Inferior parietal cortex (tissue), 1 donor: Measurements from ENCODE around the gene AKAP13.
"Not testable (repeated sequence)": the region's sequence is repeated elsewhere in the genome, so short reads cannot be mapped to it uniquely, and the experiment has no call there.

ENCODE experiments used
- DNase-seq: peaks from one replicate; pipeline ENCODE4 v3.0.0-alpha.2; 2016; ENCODE audit errors: extremely low spot score

AKAP13 gene

GRCh38 chr15:85661859-85662258, 281.5 kb downstream of the AKAP13 start:
- no peak for DNase-seq

GRCh38 chr15:85665677-85666076, 285.3 kb downstream of the AKAP13 start:
- not testable (repeated sequence) for DNase-seq

- no peak for DNase-seq
These were observed 287.4 kb downstream of the AKAP13 start for GRCh38 chr15:85667491-85668424.

- no peak for DNase-seq
These were observed 290.8 kb downstream of the AKAP13 start for GRCh38 chr15:85671156-85671555.

GRCh38 chr15:85672332-85673084, 292.1 kb downstream of the AKAP13 start:
- no peak for DNase-seq

- no peak for DNase-seq
These were observed 292.9 kb downstream of the AKAP13 start for GRCh38 chr15:85673326-85673725.

- DNase-seq, result no peak
These were observed 296.1 kb downstream of the AKAP13 start for GRCh38 chr15:85676342-85677098.

GRCh38 chr15:85679231-85679630, 298.8 kb downstream of the AKAP13 start:
- DNase-seq, result no peak

- DNase-seq, result no peak
These were observed 301.0 kb downstream of the AKAP13 start for GRCh38 chr15:85681386-85681785.

- DNase-seq, result no peak
These were observed 303.8 kb downstream of the AKAP13 start for GRCh38 chr15:85684174-85684710.

- DNase-seq, result no peak
These were observed 305.0 kb downstream of the AKAP13 start for GRCh38 chr15:85685356-85685755.

GRCh38 chr15:85687329-85687728, 306.9 kb downstream of the AKAP13 start:
- no peak for DNase-seq

- DNase-seq, result no peak
These were observed 308.3 kb downstream of the AKAP13 start for GRCh38 chr15:85688711-85689110.

- DNase-seq, result no peak
These were observed 309.3 kb downstream of the AKAP13 start for GRCh38 chr15:85689729-85690128.

GRCh38 chr15:85690561-85691231, 310.3 kb downstream of the AKAP13 start:
- no peak for DNase-seq

- DNase-seq, result no peak
These were observed 311.2 kb downstream of the AKAP13 start for GRCh38 chr15:85691350-85692240.

GRCh38 chr15:85692321-85692720, 311.9 kb downstream of the AKAP13 start:
- DNase-seq, result no peak

GRCh38 chr15:85692873-85693272, 312.5 kb downstream of the AKAP13 start:
- DNase-seq, result no peak

- DNase-seq, result no peak
These were observed 312.9 kb downstream of the AKAP13 start for GRCh38 chr15:85693277-85693676.

- no peak for DNase-seq
These were observed 313.7 kb downstream of the AKAP13 start for GRCh38 chr15:85694091-85694490.
